SKM-1 (cell line): ENCODE data around the gene KCNIP4.
A peak's percentile ranks its signal among the peaks of the same experiment; 100 is the strongest.

Experiments
- DNase-seq: peaks from one replicate; lab custom pipeline; 2025; ENCODE audit not compliant: unreplicated experiment; lab: John Stamatoyannopoulos, UW

KCNIP4 gene

GRCh38 chr4:21768349-21769310 is 179.9 kb downstream of the KCNIP4 start:
- peak; percentile 13 for DNase-seq

GRCh38 chr4:21765810-21766407 is 182.7 kb downstream of the KCNIP4 start:
- DNase-seq, result peak; percentile 33

GRCh38 chr4:21763855-21764254 is 184.7 kb downstream of the KCNIP4 start:
- DNase-seq, result no peak

GRCh38 chr4:21757248-21757647 is 191.3 kb downstream of the KCNIP4 start:
- no peak for DNase-seq

GRCh38 chr4:21753084-21753760 is 195.3 kb downstream of the KCNIP4 start:
- DNase-seq, result no peak

GRCh38 chr4:21752616-21753015 is 196.0 kb downstream of the KCNIP4 start:
- DNase-seq, result no peak

GRCh38 chr4:21749924-21750323 is 198.6 kb downstream of the KCNIP4 start:
- DNase-seq, result no peak

- no peak for DNase-seq
Observed at GRCh38 chr4:21749412-21749811, 199.2 kb downstream of the KCNIP4 start.

GRCh38 chr4:21744046-21744445 is 204.5 kb downstream of the KCNIP4 start:
- DNase-seq, result no peak

GRCh38 chr4:21742326-21742725 is 206.2 kb downstream of the KCNIP4 start:
- no peak for DNase-seq

GRCh38 chr4:21738821-21739220 is 209.8 kb downstream of the KCNIP4 start:
- DNase-seq, result no peak

- DNase-seq, result no peak
Observed at GRCh38 chr4:21735866-21736265, 212.7 kb downstream of the KCNIP4 start.

GRCh38 chr4:21733894-21734630 is 214.5 kb downstream of the KCNIP4 start:
- DNase-seq, result no peak

GRCh38 chr4:21728304-21728703 is 220.3 kb downstream of the KCNIP4 start:
- DNase-seq, result no peak

- DNase-seq, result no peak
Observed at GRCh38 chr4:21726255-21726815, 222.2 kb downstream of the KCNIP4 start.

GRCh38 chr4:21722157-21722839 is 226.3 kb downstream of the KCNIP4 start:
- DNase-seq, result no peak

- DNase-seq, result no peak
Observed at GRCh38 chr4:21716531-21716930, 232.0 kb downstream of the KCNIP4 start.

GRCh38 chr4:21710179-21710835 is 238.3 kb downstream of the KCNIP4 start:
- no peak for DNase-seq

GRCh38 chr4:21709761-21710160 is 238.8 kb downstream of the KCNIP4 start:
- DNase-seq, result no peak

- no peak for DNase-seq
Observed at GRCh38 chr4:21709031-21709430, 239.5 kb downstream of the KCNIP4 start.
